Endometrium (tissue), 2 donors: ENCODE results near the gene RNF207.

Experiments
- FAIRE-seq: peaks from 2 replicates; lab custom pipeline; 2012; peaks lifted over from hg19 to GRCh38; lab: Jason Lieb, UNC
- donor health status: control.
- donor health status: control.

RNF207 gene

DNA sequence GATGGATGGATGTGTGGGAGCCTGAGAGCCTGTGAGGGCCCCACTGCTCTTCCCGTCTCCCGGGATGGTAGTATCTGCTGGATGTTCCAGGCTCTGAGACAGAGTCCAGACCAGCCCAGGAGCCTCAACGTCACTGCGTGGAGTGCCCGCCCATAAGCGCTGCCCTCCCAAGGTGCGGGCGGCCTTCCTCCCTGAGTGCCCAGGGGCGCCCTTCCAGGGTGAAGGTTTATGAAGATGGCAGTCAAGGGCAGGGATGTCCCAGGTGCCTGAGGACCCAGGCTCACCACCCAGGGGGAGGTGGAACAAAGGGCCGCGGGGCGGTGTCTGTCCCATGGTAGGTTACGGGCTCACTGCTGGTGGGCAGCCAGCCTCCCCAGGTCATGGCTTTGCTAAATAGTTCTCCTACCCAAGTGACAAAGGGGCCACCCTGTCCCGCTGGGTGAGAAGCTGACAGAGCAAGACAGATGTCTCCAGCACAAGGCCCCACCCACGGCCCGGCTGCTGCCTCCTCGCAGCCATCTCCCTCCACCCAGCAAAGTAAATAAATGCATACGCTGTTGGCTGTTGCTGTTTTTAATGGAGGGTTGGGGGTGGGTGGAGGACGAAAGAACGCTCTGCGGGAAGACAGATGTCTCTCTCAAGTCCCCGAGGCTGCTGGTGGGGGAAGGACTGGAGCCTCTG lies 63.9 kb downstream of the RNF207 start:
- FAIRE-seq, result no peak

DNA sequence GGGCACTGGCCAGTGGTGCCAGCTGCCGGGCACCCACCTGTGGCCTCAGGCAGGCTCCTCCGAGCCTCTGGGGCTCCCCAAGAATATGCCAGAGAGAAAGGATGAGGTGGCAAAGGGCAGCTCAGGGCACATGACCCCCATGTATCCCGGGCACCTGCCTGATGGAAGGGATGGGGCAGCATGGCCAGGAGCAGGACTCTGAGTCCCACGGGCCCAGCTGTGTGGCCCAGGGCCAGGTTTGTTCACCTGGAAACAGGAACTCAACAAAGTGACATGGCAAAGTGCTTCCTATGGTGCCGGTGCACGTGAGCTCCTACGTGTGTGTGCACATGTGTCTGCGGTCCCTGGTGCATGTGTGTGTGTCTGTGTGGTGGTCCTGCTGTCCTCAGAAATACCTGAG lies 64.5 kb downstream of the RNF207 start:
- no peak for FAIRE-seq
